IgD-negative memory B cell (primary cell): ENCODE results near the gene PHC2. TPM values are rescaled to one million over a fixed set of nuclear protein-coding genes. Genes with fewer than 3 reads are reported as not detected.

Experiments used
- H3K27ac Mint-ChIP-seq, 3 donors: one replicate each; pipeline ENCODE4 v1.8.0; 2020 to 2022; ENCODE audit warnings: mild to moderate bottlenecking in 3 of 3, mixed read lengths in 3 of 3, moderate library complexity in 1 of 3
- H3K27me3 Mint-ChIP-seq: one replicate; pipeline ENCODE4 v1.8.0; 2021; ENCODE audit warnings: mixed read lengths
- H3K36me3 Mint-ChIP-seq: one replicate; pipeline ENCODE4 v1.8.0; 2020; ENCODE audit warnings: mild to moderate bottlenecking, mixed read lengths
- H3K4me1 Mint-ChIP-seq, 3 donors: one replicate each; pipeline ENCODE4 v1.8.0; 2020 to 2022; ENCODE audit warnings: mixed read lengths in 3 of 3, mild to moderate bottlenecking in 1 of 3
- H3K4me3 Mint-ChIP-seq, 4 donors: one replicate each; pipeline ENCODE4 v1.8.0; 2020 to 2022; ENCODE audit warnings: mild to moderate bottlenecking in 4 of 4, mixed read lengths in 4 of 4, moderate library complexity in 3 of 4
- H3K9me3 Mint-ChIP-seq, 3 donors: one replicate each; pipeline ENCODE4 v1.8.0; 2020 to 2021; ENCODE audit warnings: mixed read lengths in 3 of 3, mild to moderate bottlenecking in 1 of 3
- polyA plus RNA-seq: library from polyadenylated mRNA; unstranded; fragments of 300-500 nt; fragmentation: Illumina TruSeq; gene quantifications from one replicate; pipeline ENCODE4 v1.2.3, GENCODE V29; 2021

PHC2 gene
- polyA plus RNA-seq, 1 donor from 2014 or later: 7.9 TPM

DNA sequence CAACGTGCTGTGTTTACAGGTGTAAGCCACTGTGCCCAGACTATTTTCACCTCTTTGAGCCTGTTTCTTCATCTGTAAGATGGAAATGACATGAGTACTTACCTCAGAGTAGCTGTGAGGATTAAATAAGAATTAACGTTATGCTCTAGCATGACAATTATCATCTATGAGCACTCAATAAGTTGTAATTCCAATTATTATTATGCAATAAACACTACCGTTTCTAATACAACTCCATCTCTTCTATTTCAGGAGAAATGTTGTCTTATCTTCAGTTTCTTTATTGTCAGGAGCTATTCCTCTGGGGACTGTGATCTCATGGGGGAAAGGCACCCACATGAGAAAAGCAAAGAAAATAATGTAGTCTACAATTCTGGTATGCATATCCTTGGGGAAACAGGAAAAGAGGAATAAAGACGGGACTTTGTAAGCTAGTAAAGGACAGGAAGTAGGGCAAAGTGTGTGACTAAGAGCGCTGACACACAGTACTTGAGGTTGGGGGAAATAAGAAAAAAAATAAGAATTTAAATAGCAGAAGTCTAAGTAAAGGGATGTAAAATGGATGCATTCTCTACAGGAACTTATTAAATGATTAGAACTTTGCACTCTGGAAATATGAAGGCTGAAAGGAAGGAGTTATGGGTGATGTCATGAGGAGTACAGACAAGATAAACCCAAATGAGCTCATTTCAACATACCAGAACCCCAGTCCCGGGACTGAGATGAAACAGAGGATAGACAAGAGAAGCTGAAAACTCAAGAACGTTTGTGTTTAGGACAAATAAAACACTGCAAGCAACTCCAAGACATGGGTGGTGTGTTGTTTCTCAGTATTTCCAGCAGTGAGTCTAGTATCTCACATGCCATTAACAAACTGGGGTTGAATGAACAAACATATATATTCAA, 9.8 kb downstream of the PHC2 start:
- H3K4me3 Mint-ChIP-seq: no peak overlapping the region
- H3K27me3 Mint-ChIP-seq: peaks cover 12% of the 10 kb centered on the region

DNA sequence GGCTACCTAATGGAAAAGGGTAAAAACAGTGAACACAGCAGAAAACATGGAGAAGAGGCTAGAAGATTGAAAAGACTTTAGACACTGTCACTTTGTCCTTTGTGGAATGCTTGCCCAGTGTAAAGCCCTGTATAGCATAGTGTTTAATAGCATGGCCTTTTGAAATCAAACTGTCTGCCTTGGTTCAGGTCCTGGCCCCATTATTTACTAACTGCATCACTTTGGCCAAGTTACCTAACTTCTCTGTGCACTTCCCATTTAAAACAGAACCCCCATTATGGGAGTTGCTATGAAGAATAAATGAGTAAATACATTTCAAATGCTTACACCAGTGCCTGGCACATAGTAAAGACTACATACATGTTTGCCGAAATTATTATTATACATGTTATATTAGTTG, 12.1 kb downstream of the PHC2 start:
- H3K4me1 Mint-ChIP-seq: no peaks in the 10 kb centered on the region
- peaks cover 10 to 20% (median 16%) of the 10 kb centered on the region in 3 donors for H3K9me3 Mint-ChIP-seq
- peaks cover 1% of the 10 kb centered on the region for H3K36me3 Mint-ChIP-seq
- no peak overlapping the region for H3K4me3 Mint-ChIP-seq
- peaks cover 8% of the 10 kb centered on the region for H3K27me3 Mint-ChIP-seq
- no peak overlapping the region for H3K27ac Mint-ChIP-seq

More for the DNA sequence above, 9.8 kb downstream of the PHC2 start:
- peaks cover 6 to 13% (median 8%) of the 10 kb centered on the region in 3 donors for H3K9me3 Mint-ChIP-seq
- no peaks in the 10 kb centered on the region for H3K4me1 Mint-ChIP-seq
- H3K27ac Mint-ChIP-seq: no peak overlapping the region
- H3K36me3 Mint-ChIP-seq: peaks cover 1% of the 10 kb centered on the region

DNA sequence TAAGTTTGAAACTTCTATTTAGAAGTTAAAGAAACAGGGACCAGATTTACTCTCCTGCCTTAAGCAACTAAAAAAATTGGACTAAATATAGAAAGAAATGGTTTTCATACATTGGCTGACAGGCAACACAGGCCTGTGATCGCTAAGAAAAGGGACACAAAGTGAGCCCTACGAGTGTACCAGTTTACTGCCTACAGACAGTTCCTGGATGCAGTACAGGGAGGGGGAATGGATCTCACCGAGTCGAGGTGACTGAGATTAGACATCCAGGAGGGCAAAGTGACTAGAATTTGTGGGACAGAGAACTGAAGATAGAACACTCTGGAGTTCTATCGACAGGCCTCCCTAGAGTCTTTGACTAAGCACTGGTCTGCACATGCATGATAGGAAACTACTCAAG, 16.0 kb downstream of the PHC2 start:
- H3K27ac Mint-ChIP-seq: no peak overlapping the region
- H3K9me3 Mint-ChIP-seq: peaks cover 10 to 20% (median 14%) of the 10 kb centered on the region in 3 donors
- H3K27me3 Mint-ChIP-seq: peaks cover 11% of the 10 kb centered on the region
- no peak overlapping the region for H3K4me3 Mint-ChIP-seq
- H3K36me3 Mint-ChIP-seq: no peaks in the 10 kb centered on the region
- no peaks in the 10 kb centered on the region for H3K4me1 Mint-ChIP-seq

DNA sequence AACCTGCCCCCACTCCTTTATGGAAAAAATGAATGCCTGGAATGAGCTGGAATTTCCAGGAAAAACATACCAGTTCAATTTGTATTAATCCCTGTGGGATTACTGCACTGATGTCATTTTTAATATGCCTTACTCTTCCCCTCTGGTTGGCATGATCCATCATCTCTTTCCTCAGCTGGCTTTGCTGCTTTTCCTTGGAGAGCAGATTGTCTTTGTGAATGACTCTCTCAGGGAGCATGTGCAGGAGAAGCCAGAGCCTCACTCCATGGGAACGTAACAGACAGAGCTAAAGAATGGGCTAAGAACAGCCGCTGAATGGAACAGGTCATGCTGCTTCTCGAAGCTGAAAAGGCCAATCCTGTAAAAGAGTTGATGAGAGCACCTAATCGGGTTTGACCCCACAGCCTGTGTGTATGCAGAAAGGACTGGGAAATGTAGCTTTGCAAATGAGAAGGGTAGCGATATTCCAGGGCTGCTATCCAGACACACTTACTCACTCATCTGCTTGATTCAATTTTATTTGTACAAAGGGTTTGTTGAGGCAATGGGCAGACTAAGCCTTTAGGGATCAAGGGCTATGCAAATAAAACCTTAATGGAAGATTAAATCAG, 20.7 kb downstream of the PHC2 start:
- Mint-ChIP-seq H3K27me3 (peaks cover 13% of the 10 kb centered on the region), H3K36me3 (no peaks in the 10 kb centered on the region), H3K4me1 (no peaks in the 10 kb centered on the region), H3K27ac (no peak overlapping the region), H3K4me3 (no peak overlapping the region), H3K9me3 (peaks cover 0 to 8% (median 0%) of the 10 kb centered on the region in 3 donors)

DNA sequence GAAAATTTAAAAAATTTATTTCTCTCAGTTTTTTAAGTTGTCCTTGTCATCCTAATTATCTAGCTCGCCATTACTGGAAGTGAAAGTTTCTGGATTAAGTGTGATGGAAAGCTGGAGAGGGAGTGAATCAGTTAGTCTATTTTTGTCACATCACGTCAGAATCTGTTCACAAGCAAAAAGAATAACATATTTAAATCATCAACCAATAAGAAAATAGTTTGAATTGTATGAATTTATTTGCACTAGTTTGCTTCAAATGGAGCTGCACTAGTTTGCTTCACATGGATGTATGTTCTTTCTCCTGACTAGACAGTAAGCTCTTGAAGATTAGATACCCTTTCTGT, 22.8 kb downstream of the PHC2 start:
- H3K36me3 Mint-ChIP-seq: no peaks in the 10 kb centered on the region
- H3K9me3 Mint-ChIP-seq: peaks cover 0 to 4% (median 0%) of the 10 kb centered on the region in 3 donors
- peaks cover 10% of the 10 kb centered on the region for H3K27me3 Mint-ChIP-seq
- no peaks in the 10 kb centered on the region for H3K4me1 Mint-ChIP-seq
- no peak overlapping the region for H3K4me3 Mint-ChIP-seq
- H3K27ac Mint-ChIP-seq: no peak overlapping the region

DNA sequence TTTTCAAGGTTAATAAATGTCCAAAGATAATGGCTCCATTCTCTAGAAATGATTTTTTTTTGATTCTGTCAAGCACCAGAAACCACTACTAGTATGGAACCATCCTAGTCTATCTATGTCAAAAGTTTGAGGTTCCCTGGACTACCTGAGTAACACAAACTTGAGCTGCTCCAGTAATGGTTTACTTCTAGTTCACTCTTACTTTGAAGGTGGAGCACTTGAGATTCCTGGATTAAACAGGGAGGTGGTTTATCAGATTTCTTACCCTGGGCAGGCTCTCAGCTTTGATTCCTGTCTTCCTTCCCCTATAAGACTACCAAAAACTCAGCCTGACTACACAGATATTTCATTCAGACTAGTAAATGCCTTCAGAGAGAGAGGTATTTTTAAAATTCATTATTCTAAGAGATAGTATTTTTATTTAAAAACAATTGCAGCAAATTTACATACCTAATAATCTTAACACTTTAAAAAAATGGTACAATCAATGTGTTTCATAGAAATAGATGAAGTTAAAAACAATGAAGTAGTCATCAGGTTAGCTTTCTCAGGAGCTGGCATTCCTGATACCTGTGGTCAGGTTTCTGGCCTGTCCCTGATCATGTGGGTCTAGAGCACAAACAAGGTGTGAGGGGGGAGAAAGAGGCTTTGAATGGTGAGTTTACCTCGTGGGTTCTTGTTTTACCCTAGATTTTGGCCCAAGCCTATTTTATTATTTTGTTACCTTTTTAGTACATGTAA, 23.4 kb downstream of the PHC2 start:
- Mint-ChIP-seq H3K36me3 (no peaks in the 10 kb centered on the region), H3K9me3 (peaks cover 0 to 4% (median 0%) of the 10 kb centered on the region in 3 donors), H3K4me1 (no peaks in the 10 kb centered on the region), H3K27me3 (peaks cover 8% of the 10 kb centered on the region), H3K27ac (no peak overlapping the region), H3K4me3 (no peak overlapping the region)

DNA sequence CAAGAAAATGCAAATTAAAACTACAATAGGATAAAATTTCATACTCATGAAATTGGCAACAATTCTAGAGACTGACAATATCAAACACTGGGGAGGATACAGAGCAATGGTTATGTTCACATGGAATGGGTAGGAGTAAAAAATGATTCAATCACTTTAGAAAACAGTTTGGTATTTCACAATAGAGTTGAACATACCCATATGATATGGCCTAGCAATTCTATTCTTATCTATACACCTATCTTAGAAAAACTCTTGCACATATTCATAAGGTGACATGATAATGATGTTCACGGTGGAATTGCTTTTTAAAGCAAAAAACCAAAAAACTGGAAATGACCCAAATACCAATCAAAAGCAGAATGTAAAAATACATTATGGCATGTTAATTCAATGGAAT, 28.7 kb downstream of the PHC2 start:
- Mint-ChIP-seq H3K4me3 (no peak overlapping the region), H3K27me3 (peaks cover 7% of the 10 kb centered on the region), H3K4me1 (no peaks in the 10 kb centered on the region), H3K9me3 (peaks cover 0 to 4% (median 0%) of the 10 kb centered on the region in 3 donors), H3K36me3 (peaks cover 2% of the 10 kb centered on the region), H3K27ac (no peak overlapping the region)

DNA sequence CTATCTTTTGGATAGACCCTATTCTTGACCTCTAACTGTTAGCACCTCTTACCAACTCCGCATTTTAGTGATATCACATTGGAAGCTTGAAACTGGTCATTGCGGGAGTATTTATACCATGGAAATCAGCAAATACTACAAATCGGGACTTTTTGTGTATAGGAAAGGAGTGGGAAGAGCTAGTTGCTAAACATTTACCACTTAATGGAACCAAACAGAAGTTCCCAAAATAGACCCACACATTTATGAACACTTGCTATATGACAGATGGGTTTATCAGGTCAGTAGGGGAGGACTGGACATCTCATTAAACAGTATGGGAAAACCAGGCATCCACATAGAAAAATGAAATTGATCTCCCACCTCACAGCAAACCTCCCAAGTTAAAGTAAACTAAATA, 29.4 kb downstream of the PHC2 start:
- no peak overlapping the region for H3K4me3 Mint-ChIP-seq
- peaks cover 2% of the 10 kb centered on the region for H3K36me3 Mint-ChIP-seq
- H3K27ac Mint-ChIP-seq: no peak overlapping the region
- H3K27me3 Mint-ChIP-seq: peaks cover 10% of the 10 kb centered on the region
- H3K9me3 Mint-ChIP-seq: peaks cover 0 to 2% (median 0%) of the 10 kb centered on the region in 3 donors
- H3K4me1 Mint-ChIP-seq: no peaks in the 10 kb centered on the region

DNA sequence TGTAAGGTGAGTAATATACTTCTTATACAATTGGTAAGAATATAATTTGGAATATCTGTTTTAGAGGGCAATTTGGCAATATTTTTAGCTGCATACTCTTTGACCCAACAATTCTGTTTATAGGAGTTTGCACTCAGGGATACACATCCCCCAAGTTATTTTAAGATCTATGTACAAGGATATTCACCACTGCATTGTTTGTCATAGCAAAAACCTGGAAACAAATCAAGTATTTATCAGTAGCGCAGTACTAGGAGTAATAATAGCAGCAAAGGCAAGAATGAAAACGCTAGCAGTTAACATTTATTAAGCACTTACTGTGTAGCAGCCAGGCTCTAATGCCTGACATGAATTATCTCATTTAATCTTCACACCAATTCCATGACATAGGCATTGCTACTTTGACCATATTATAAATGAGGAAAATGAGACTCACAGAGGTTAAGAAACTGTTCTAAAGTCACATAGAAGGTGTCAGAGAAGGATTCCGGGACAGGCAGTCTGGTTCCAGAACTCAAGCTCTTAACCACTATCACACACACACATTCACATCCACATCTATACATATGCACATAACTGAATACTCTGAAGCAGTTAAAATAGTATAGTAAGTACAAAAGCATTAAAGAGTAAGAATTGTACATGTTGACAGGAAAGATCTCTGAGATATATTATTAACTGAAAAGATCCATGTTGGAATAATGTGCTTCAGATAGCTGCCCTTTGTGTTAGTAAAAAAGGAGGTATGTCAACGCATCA, 30.6 kb downstream of the PHC2 start:
- Mint-ChIP-seq H3K27ac (no peak overlapping the region), H3K9me3 (no peaks in the 10 kb centered on the region), H3K36me3 (peaks cover 2% of the 10 kb centered on the region), H3K27me3 (peaks cover 7% of the 10 kb centered on the region), H3K4me3 (no peak overlapping the region), H3K4me1 (no peaks in the 10 kb centered on the region)

DNA sequence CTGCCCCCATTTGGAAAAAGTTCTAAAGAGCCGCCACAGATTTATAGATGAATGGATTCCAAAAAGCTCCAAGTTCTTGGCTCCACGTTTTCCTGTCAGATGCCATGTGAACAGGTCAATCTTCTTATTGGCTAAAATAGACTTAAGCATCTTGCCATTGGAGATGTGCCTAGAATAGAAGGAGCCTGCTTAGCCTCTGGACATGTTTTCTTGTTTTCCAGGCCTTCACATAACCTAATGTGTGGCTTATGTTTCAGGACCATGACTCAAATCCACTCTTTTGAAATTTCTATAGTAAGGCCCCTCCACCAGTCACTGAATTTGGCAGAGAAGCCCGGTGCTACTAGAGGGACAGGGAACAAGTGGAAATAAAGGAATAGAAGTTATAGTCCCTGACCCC, 31.5 kb downstream of the PHC2 start:
- Mint-ChIP-seq H3K4me3 (no peak overlapping the region), H3K27me3 (peaks cover 7% of the 10 kb centered on the region), H3K4me1 (no peaks in the 10 kb centered on the region), H3K9me3 (no peaks in the 10 kb centered on the region), H3K36me3 (peaks cover 2% of the 10 kb centered on the region), H3K27ac (no peak overlapping the region)

DNA sequence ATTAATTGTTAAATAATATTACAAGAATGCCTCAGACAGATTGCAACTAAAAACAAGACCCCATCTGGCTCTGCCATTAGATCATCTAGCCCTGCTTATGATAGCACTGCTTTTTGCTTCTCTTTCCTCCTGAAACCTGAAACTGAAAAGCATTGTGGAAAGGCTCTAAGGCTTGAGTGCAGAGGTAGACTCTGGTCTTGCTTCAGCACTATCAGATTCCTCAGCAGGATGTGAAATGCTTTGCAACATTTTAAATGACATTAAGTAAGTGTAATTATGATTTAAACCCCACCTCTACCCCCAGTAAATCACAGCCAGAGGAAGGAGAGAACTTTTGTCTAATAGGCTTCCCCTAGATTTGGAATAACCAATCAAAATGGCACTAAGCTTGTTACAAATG, 32.9 kb downstream of the PHC2 start:
- H3K27me3 Mint-ChIP-seq: peaks cover 6% of the 10 kb centered on the region
- peaks cover 2% of the 10 kb centered on the region for H3K36me3 Mint-ChIP-seq
- H3K9me3 Mint-ChIP-seq: no peaks in the 10 kb centered on the region

DNA sequence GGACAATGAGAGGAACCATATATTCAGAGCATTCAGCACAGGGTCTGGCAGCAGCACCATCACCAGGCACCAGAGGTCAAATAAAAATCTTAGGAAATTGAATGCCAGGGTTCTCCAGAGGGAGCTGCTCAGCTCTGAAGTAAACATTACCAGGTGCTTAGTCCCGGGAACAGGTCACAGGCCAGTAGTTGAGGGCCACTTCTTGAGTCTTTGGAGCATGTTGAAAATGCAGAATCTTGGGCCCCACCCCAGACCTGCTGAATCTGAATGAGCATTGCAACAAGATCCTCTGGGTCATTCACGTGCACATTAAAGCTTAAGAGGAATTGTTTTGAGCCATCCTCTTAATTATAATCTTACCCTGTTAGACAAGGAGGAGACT, 33.8 kb downstream of the PHC2 start:
- H3K36me3 Mint-ChIP-seq: peaks cover 2% of the 10 kb centered on the region
- H3K4me3 Mint-ChIP-seq: no peak overlapping the region
- no peaks in the 10 kb centered on the region for H3K9me3 Mint-ChIP-seq
- no peak overlapping the region for H3K27ac Mint-ChIP-seq
- H3K27me3 Mint-ChIP-seq: peaks cover 8% of the 10 kb centered on the region
- peaks cover 0 to 1% (median 0%) of the 10 kb centered on the region in 3 donors for H3K4me1 Mint-ChIP-seq

More for the DNA sequence above, 32.9 kb downstream of the PHC2 start:
- Mint-ChIP-seq H3K4me1 (no peaks in the 10 kb centered on the region), H3K4me3 (no peak overlapping the region), H3K27ac (no peak overlapping the region)

DNA sequence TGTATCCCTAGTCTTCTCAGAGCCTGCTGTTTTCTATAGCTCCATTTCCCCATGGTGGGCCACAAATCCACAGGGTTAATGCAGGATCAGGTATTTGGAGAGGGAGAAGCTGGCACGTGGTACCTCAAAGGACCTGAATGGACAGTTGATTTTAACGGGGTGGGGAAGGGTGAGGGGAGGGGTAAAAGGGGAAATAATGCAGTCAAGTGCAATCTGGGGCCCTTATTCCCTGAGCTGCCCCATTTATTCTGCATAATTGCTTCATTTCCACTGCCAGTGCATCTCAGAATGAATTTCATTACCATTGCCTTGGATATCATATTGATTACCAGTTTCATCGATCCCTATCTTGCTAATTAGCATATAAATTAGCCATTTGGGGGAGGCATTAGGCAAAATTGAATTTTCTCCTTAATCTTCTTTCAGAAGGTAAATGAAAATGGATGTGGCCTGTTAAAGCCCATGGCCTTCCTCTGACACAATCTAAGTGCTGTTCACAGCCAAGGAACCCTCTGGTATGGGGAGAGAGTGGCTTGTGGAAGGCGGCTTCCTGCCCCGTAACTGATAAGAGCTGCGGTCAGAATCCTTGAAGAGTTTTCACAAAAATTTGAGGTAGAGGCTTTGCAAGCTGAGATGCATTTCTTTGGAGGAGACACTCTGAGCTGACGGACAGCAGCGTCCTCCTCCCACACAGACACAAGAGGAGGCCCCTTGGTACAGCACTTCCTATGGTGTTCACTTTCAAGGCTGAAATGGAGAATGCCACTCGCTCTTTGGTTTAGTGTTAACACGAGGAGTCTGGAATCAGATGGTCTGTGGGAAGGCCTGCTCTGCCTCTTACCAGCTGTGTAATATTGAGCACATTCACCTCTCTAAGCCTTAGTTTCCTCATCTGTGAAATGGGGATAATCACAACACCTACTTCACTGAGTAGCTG, 34.4 kb downstream of the PHC2 start:
- Mint-ChIP-seq H3K9me3 (no peaks in the 10 kb centered on the region), H3K4me1 (peaks cover 0 to 1% (median 0%) of the 10 kb centered on the region in 3 donors), H3K27me3 (peaks cover 8% of the 10 kb centered on the region), H3K4me3 (no peak overlapping the region), H3K36me3 (peaks cover 2% of the 10 kb centered on the region), H3K27ac (no peak overlapping the region)

DNA sequence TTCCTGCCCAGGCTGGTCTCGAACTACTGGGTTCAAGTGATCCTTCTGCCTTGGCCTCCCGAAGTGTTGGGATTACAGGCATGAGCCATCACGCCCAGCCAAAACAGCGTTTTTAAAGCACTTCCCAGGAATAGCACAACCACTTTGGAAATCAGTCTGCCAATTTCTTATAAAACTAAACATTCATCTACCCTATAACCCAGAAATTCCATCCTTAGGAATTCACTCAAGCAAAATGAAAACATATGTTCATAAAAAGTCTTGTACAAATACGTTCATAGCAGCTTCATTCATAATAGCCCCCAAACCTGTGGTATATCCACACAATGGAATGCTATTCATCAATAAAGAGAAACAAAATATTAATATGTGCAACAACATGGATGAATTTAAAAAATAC, 36.1 kb downstream of the PHC2 start:
- no peaks in the 10 kb centered on the region for H3K9me3 Mint-ChIP-seq
- peaks cover 2% of the 10 kb centered on the region for H3K36me3 Mint-ChIP-seq
- H3K27me3 Mint-ChIP-seq: peaks cover 8% of the 10 kb centered on the region
- H3K27ac Mint-ChIP-seq: no peak overlapping the region
- peaks cover 0 to 1% (median 0%) of the 10 kb centered on the region in 3 donors for H3K4me1 Mint-ChIP-seq
- no peak overlapping the region for H3K4me3 Mint-ChIP-seq
